Measurements from ENCODE around the gene FAM170B. TPM values are rescaled to one million over a fixed set of nuclear protein-coding genes. Genes with fewer than 3 reads are reported as not detected.

Gene FAM170B
- total and polyA plus RNA-seq, 2 experiments from 2014 or later: not detected

DNA sequence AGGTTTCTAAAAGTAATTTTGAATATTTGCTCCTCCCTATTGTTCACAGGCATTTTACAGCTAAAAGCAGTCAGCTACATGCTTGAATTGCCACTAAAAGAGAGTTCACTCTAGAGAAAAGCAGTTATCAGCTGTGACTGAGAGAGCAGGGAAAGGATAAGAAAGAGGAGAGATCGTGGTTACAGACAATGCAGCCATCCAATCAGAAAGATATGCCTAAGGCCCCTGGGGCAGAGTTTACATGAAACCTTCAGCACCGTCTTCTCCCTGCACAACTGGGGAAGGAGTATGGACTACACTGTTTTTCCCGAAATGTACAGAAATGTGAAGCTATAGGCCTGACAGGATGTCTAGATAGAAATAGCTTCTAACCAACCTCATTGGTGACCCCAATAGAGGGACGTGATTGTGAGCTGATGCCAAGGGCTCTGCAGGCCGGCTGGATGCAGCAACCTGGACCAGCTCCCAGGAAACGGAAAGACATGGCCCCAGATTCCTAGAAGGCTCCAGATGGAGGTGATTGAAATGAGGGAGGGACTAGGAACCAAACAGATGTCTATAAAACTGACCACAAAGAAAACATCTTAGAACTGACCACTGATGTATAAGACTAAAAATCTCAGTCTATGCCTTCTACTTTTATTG is 15.3 kb downstream of the FAM170B start:
- H3K27ac ChIP-seq: no peak overlapping the region
- no peak for DNase-seq
- 66 to 72% methylated on average over 6 of the region's 6 CpGs for WGBS, 2 experiments (ENCODE audit: low coverage in 1 of 2, low lambda C conversion rate in 2 of 2, missing lambda C conversion rate in 2 of 2)

DNA sequence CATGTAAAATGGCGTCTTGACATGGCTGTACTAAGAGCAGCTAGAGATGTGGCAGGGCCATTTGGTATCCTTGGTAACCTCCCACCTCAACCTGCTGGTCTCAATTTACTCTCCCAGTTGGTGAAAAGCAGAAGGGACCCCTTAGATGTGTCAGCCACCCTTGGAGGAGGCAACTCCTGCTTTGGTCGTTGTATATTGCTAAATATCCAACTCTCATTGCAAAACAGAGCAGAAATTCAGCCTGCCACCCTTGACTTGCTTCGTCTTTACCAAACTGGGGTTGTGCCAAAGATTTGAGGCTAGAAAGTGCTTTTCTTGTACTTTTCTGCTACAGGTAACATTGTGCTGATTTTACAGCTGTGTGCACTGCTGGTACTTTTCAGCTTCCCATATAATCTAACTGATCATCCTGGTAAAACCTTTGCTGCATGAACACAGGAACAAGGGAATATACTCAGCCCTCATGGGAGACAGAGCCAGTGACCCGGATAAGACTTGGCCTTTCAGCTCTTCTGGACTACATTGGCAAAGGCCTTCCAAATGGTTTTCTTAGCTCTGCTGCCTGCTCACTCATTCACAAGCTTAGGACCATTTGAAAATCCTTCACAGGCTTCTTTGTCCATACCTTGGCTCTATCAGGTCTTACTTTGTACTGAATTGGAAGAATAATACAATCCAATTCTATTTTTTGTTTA is 16.3 kb downstream of the FAM170B start:
- no peaks in the 10 kb centered on the region for H4K20me1 ChIP-seq (ENCODE audit: insufficient read depth)
- no peaks in the 10 kb centered on the region for H3K9me2 ChIP-seq (ENCODE audit: insufficient read depth)
- in situ Hi-C loops (cut with MboI): no loop called here
- H3K27me3 ChIP-seq (replicated peaks; ENCODE audit: insufficient read depth): no peaks in the 10 kb centered on the region
- no peak overlapping the region for H2AFZ ChIP-seq
- no peak overlapping the region for H3K4me3 ChIP-seq
- H3K36me3 ChIP-seq (ENCODE audit: low read depth): no peaks in the 10 kb centered on the region
- no peak overlapping the region for H3K27ac ChIP-seq
- H3F3A ChIP-seq (ENCODE audit: insufficient read depth): peaks cover 18% of the 10 kb centered on the region
- no peak overlapping the region for H3K4me2 ChIP-seq (ENCODE audit: unreplicated experiment)
- H3K79me2 ChIP-seq (ENCODE audit: insufficient read depth): peaks cover 16% of the 10 kb centered on the region
- no peaks in the 10 kb centered on the region for H3K9me3 ChIP-seq (ENCODE audit: low read depth)
- DNase-seq: no peak
- H3K9ac ChIP-seq: no peak overlapping the region
- 72 to 79% methylated on average over 4 of the region's 4 CpGs for WGBS, 2 experiments (ENCODE audit: low coverage in 1 of 2, low lambda C conversion rate in 2 of 2, missing lambda C conversion rate in 2 of 2)
- TF ChIP-seq EZH2 (IDR thresholded peaks at IDR 0.05; ENCODE audit: insufficient read depth, poor library complexity, severe bottlenecking) (no peak), EZH2phosphoT487 (IDR thresholded peaks at IDR 0.05; ENCODE audit: insufficient read depth, low read depth) (no peak)
- peaks cover 22% of the 10 kb centered on the region for H3K4me1 ChIP-seq (ENCODE audit: insufficient read depth)

More for the DNA sequence above, 15.3 kb downstream of the FAM170B start:
- H3K9me3 ChIP-seq (ENCODE audit: low read depth): no peaks in the 10 kb centered on the region
- H3K9me2 ChIP-seq (ENCODE audit: insufficient read depth): no peaks in the 10 kb centered on the region
- no peak overlapping the region for H3K4me2 ChIP-seq (ENCODE audit: unreplicated experiment)
- no peak overlapping the region for H3K9ac ChIP-seq
- H3K4me3 ChIP-seq: no peak overlapping the region
- H3K4me1 ChIP-seq (ENCODE audit: insufficient read depth): peaks cover 15% of the 10 kb centered on the region
- peaks cover 6% of the 10 kb centered on the region for H3K79me2 ChIP-seq (ENCODE audit: insufficient read depth)
- no peaks in the 10 kb centered on the region for H3K27me3 ChIP-seq (replicated peaks; ENCODE audit: insufficient read depth)
- no peaks in the 10 kb centered on the region for H4K20me1 ChIP-seq (ENCODE audit: insufficient read depth)
- in situ Hi-C loops (cut with MboI): no loop called here
- no peak overlapping the region for H2AFZ ChIP-seq
- no peak for TF ChIP-seq EZH2 (IDR thresholded peaks at IDR 0.05; ENCODE audit: insufficient read depth, poor library complexity, severe bottlenecking)
- no peak for TF ChIP-seq EZH2phosphoT487 (IDR thresholded peaks at IDR 0.05; ENCODE audit: insufficient read depth, low read depth)
- peaks cover 18% of the 10 kb centered on the region for H3F3A ChIP-seq (ENCODE audit: insufficient read depth)
- no peaks in the 10 kb centered on the region for H3K36me3 ChIP-seq (ENCODE audit: low read depth)

DNA sequence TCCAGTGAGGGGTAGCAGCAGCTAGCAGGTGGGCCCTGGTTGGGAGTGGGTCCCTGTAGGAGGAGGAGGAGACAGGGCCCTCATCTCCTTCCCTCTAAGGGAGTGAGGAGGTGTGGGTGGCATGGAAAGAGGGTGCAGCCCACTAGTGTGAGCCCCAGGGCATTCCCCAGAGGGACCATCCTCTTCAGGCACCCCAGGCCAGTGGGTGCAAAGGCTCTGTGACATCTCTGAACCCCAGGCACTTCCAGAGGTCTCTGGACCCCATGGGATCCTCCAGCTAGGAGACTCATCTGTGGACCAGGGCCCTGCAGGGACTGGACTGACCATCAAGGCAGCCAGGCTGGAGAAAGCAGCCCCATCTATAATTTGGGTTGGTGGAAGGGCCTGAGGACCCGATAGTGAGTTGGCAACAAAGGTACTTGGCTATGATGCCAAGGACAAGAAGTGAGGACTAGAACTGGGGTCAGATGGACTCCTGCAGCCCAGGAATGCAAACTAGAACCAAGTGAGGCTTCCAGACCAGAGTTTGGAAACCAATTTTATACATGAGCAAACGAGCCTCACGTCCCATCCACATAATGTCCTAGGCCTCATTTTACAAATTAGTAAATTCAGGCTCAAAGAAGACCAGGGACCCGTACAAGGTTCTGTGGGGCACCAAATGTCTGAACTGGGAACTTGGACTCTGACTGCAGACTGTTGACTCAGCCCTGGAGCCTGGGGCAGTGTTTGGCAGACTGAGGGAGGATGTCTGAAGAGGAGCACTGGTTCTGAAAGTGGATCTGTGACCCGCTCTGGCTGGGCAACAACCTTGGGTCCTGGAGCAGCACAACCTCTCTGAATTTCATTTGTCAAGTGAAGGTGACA is 17.1 kb downstream of the FAM170B start:
- Histone ChIP-seq H4K20me1 (ENCODE audit: insufficient read depth) (no peaks in the 10 kb centered on the region), H3F3A (ENCODE audit: insufficient read depth) (peaks cover 18% of the 10 kb centered on the region), H3K4me1 (ENCODE audit: insufficient read depth) (peaks cover 22% of the 10 kb centered on the region), H3K9ac (no peak overlapping the region), H3K27me3 (replicated peaks; ENCODE audit: insufficient read depth) (no peaks in the 10 kb centered on the region), H3K36me3 (ENCODE audit: low read depth) (no peaks in the 10 kb centered on the region), H3K9me3 (ENCODE audit: low read depth) (no peaks in the 10 kb centered on the region), H2AFZ (no peak overlapping the region), H3K27ac (no peak overlapping the region), H3K4me3 (no peak overlapping the region), H3K79me2 (ENCODE audit: insufficient read depth) (peaks cover 23% of the 10 kb centered on the region), H3K4me2 (ENCODE audit: unreplicated experiment) (no peak overlapping the region), H3K9me2 (ENCODE audit: insufficient read depth) (no peaks in the 10 kb centered on the region)
- 49 to 57% methylated on average over 5 of the region's 5 CpGs for WGBS, 2 experiments (ENCODE audit: low coverage in 1 of 2, low lambda C conversion rate in 2 of 2, missing lambda C conversion rate in 2 of 2)
- in situ Hi-C loops (cut with MboI): no loop called here
- TF ChIP-seq EZH2phosphoT487 (IDR thresholded peaks at IDR 0.05; ENCODE audit: insufficient read depth, low read depth) (no peak), EZH2 (IDR thresholded peaks at IDR 0.05; ENCODE audit: insufficient read depth, poor library complexity, severe bottlenecking) (no peak)
- DNase-seq: peak; percentile 54

DNA sequence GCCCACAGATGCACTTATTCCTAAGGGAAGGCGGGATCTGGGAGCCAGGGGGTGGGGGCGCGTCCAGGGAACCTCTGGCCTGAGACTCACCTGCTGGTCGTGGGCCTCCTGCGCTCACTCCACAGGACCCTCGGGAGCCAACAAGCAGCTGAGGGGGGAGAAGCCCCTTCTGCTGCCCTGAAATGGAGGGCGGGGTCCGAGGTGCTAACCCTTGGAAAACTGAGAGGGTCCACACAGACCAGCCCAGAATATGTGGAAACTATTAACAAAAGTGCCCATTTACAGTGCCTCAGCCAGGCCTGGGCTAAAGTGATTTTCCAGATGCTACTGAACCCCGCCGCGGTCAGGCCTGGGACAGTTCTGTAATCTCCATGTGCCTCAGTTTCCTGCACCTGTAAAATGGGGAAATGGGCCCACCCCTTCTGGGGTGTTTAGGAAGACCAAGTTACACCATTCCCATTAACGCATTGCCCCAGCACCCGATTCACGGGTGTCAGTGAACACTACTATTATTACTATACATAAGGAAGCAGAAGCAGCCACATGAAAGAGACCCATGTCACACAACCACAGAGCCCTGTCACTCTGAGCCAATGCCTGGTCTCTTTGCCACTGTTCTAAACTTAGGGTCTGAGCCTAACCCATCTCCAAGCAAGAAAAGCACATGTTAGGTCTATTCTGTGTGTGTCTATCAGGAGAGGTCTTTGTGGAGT is 17.9 kb downstream of the FAM170B start:
- H3K36me3 ChIP-seq (ENCODE audit: low read depth): no peaks in the 10 kb centered on the region
- H4K20me1 ChIP-seq (ENCODE audit: insufficient read depth): no peaks in the 10 kb centered on the region
- H3K27me3 ChIP-seq (replicated peaks; ENCODE audit: insufficient read depth): no peaks in the 10 kb centered on the region
- no peak overlapping the region for H3K27ac ChIP-seq
- peaks cover 25% of the 10 kb centered on the region for H3K4me1 ChIP-seq (ENCODE audit: insufficient read depth)
- no peak for DNase-seq
- peak overlapping the region; percentile 39; the same call in 1 of the 2 replicates for H3K9ac ChIP-seq
- H2AFZ ChIP-seq: no peak overlapping the region
- no peak for TF ChIP-seq EZH2 (IDR thresholded peaks at IDR 0.05; ENCODE audit: insufficient read depth, poor library complexity, severe bottlenecking)
- TF ChIP-seq EZH2phosphoT487 (IDR thresholded peaks at IDR 0.05; ENCODE audit: insufficient read depth, low read depth): no peak
- WGBS, 2 experiments (ENCODE audit: low coverage in 1 of 2, low lambda C conversion rate in 2 of 2, missing lambda C conversion rate in 2 of 2): 70 to 80% methylated on average over 13 of the region's 14 CpGs
- no peaks in the 10 kb centered on the region for H3K9me3 ChIP-seq (ENCODE audit: low read depth)
- no peaks in the 10 kb centered on the region for H3K9me2 ChIP-seq (ENCODE audit: insufficient read depth)
- H3K4me2 ChIP-seq (ENCODE audit: unreplicated experiment): peak overlapping the region; percentile 36
- peaks cover 18% of the 10 kb centered on the region for H3F3A ChIP-seq (ENCODE audit: insufficient read depth)
- H3K79me2 ChIP-seq (ENCODE audit: insufficient read depth): peaks cover 23% of the 10 kb centered on the region
- in situ Hi-C loops (cut with MboI): no loop called here
- peak overlapping the region; percentile 43; the same call in 1 of the 2 replicates for H3K4me3 ChIP-seq
